ENCODE measurements around the gene KAT7.

The KAT7 gene

GRCh38 chr17:49814781-49815529, 26.5 kb downstream of the KAT7 start:
- no peak for DNase-seq

- DNase-seq = no peak
Measured at GRCh38 chr17:49815761-49816281, 27.3 kb downstream of the KAT7 start.

GRCh38 chr17:49817993-49818392, 29.5 kb downstream of the KAT7 start:
- DNase-seq = no peak

GRCh38 chr17:49819138-49819537, 30.7 kb downstream of the KAT7 start:
- no peak for DNase-seq

GRCh38 chr17:49819651-49820050, 31.2 kb downstream of the KAT7 start:
- DNase-seq = no peak

GRCh38 chr17:49820773-49821172, 32.3 kb downstream of the KAT7 start:
- DNase-seq = no peak

GRCh38 chr17:49821466-49821865, 33.0 kb downstream of the KAT7 start:
- DNase-seq = no peak

- DNase-seq = no peak
Measured at GRCh38 chr17:49821916-49822315, 33.4 kb downstream of the KAT7 start.

GRCh38 chr17:49822829-49823228, 34.3 kb downstream of the KAT7 start:
- peak; percentile 37 for DNase-seq

- DNase-seq = peak; percentile 40
Measured at GRCh38 chr17:49823614-49824013, 35.1 kb downstream of the KAT7 start.

GRCh38 chr17:49825645-49826044, 37.2 kb downstream of the KAT7 start:
- no peak for DNase-seq

- DNase-seq = peak; percentile 28
Measured at GRCh38 chr17:49828325-49828724, 39.8 kb downstream of the KAT7 start.

- DNase-seq = no peak
Measured at GRCh38 chr17:49829026-49829425, 40.5 kb downstream of the KAT7 start.

GRCh38 chr17:49830605-49831004, 42.1 kb downstream of the KAT7 start:
- no peak for DNase-seq

GRCh38 chr17:49832840-49833599, 44.5 kb downstream of the KAT7 start:
- DNase-seq = no peak

- no peak for DNase-seq
Measured at GRCh38 chr17:49834118-49834743, 45.8 kb downstream of the KAT7 start.

- no peak for DNase-seq
Measured at GRCh38 chr17:49835472-49835871, 47.0 kb downstream of the KAT7 start.

- DNase-seq = peak; percentile 78
Measured at GRCh38 chr17:49836111-49837030, 47.9 kb downstream of the KAT7 start.

GRCh38 chr17:49839455-49839854, 51.0 kb downstream of the KAT7 start:
- DNase-seq = no peak

GRCh38 chr17:49841548-49841947, 53.1 kb downstream of the KAT7 start:
- no peak for DNase-seq

GRCh38 chr17:49842371-49842770, 53.9 kb downstream of the KAT7 start:
- no peak for DNase-seq

GRCh38 chr17:49842846-49843245, 54.4 kb downstream of the KAT7 start:
- DNase-seq = no peak

Measured in fibroblast of skin of abdomen (primary cell).